GM13977 (cell line): ENCODE results near the gene HES7.

Experiments used
- DNase-seq: peaks from one replicate; pipeline ENCODE4 v3.0.0; 2012; ENCODE audit warnings: low spot score
- in situ Hi-C: fragments of 300-500 bp; cut with MboI; formaldehyde crosslinking; loops from one replicate; pipeline ENCODE4 v1.12.0; 2022; ENCODE audit warnings: low sequenced_read_pairs, low pct_unique_long_range_greater_than_20kb, mixed read lengths, inconsistent platforms; ENCODE audit not compliant: unreplicated experiment
- TF ChIP-seq, protein P1 (sequence below): IDR thresholded peaks from 2 replicates; pipeline ENCODE4 v1.5.1; 2012; ENCODE audit warnings: mild to moderate bottlenecking, control low read depth; ENCODE audit not compliant: insufficient read depth; ENCODE audit errors: extremely low read depth, missing control alignments

Gene HES7

DNA sequence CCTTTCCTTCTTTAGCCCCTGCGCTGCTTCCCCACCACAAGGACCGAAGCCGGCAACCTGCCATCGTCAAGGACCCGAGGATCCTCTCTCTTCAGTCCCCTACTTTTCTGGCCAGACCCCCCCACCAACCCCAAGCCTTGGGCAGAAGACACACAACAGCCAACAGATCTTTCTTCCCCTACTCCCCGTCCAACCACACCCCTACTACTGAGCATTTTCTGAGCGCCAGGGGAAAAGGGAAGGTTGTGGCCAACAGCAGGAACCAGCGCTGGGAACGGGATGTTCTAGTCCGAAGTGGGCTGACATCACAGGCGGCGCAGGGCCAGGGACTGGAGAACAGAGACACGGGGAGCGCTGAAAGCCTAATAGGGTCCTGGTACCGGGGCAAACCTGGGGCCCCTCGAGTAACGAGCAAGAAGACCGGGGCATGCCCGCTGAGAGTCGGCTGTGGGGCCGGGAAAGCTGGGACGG is 27.8 kb upstream of the HES7 start:
- TF ChIP-seq, protein P1, sequence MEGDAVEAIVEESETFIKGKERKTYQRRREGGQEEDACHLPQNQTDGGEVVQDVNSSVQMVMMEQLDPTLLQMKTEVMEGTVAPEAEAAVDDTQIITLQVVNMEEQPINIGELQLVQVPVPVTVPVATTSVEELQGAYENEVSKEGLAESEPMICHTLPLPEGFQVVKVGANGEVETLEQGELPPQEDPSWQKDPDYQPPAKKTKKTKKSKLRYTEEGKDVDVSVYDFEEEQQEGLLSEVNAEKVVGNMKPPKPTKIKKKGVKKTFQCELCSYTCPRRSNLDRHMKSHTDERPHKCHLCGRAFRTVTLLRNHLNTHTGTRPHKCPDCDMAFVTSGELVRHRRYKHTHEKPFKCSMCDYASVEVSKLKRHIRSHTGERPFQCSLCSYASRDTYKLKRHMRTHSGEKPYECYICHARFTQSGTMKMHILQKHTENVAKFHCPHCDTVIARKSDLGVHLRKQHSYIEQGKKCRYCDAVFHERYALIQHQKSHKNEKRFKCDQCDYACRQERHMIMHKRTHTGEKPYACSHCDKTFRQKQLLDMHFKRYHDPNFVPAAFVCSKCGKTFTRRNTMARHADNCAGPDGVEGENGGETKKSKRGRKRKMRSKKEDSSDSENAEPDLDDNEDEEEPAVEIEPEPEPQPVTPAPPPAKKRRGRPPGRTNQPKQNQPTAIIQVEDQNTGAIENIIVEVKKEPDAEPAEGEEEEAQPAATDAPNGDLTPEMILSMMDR, result no peak
- DNase-seq, result no peak
- in situ Hi-C loops, result no loop called here

DNA sequence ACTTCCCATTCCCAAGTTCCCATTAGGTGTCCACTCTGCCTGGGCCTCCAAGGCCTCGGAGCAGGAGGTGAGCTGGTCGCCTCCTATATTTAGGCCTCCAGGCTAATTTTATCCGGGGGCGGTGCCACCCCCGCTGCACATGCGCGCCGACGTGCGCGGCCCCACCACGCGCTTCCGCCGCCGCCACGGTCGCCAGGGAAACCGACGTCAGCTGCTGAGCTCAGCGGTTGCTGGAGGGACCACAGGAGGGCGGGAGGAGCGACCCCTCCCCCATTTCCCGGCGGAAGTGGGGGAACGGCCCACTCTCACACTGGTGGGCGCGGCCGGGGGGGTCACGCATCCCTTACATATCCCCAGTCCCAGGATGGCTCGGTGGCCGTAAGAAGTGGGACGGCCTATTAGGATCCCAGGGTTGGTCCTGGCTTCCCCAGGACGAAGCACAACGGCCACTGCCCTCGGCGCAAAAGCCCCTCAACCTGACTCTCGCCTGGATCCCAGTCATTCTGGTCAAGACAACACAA is 27.3 kb upstream of the HES7 start:
- TF ChIP-seq, protein P1, result no peak
- in situ Hi-C loops, result no loop called here
- DNase-seq, result peak; percentile 93

- no peak for DNase-seq
- TF ChIP-seq, protein P1, result no peak
- in situ Hi-C loops, result no loop called here
These were observed 26.6 kb upstream of the HES7 start for GRCh38 chr17:8150194-8151119.

GRCh38 chr17:8149419-8150193 is 25.7 kb upstream of the HES7 start:
- in situ Hi-C loops, result no loop called here
- TF ChIP-seq, protein P1, result no peak
- no peak for DNase-seq

GRCh38 chr17:8148560-8148959 is 24.7 kb upstream of the HES7 start:
- TF ChIP-seq, protein P1, result no peak
- DNase-seq, result no peak
- in situ Hi-C loops, result no loop called here

GRCh38 chr17:8147805-8148404 is 24.0 kb upstream of the HES7 start:
- no peak for DNase-seq
- TF ChIP-seq, protein P1, result no peak

More at GRCh38 chr17:8147805-8148404, 24.0 kb upstream of the HES7 start:
- in situ Hi-C loops, result no loop called here
